Kidney epithelial cell (primary cell): ENCODE measurements around the gene LMOD1. TPM values are rescaled to one million over a fixed set of nuclear protein-coding genes. Genes with fewer than 3 reads are reported as not detected.

Experiments used
- DNase-seq: peaks from one replicate; pipeline ENCODE4 v3.0.0-alpha.2; 2010; ENCODE audit warnings: low read depth
- H3K27me3 ChIP-seq: 2 replicates; pipeline ENCODE4 v1.6.0; 2011; ENCODE audit warnings: low read length; ENCODE audit not compliant: control insufficient read depth, insufficient read depth
- H3K36me3 ChIP-seq: 2 replicates; pipeline ENCODE4 v1.5.1; 2011; ENCODE audit warnings: low read length; ENCODE audit not compliant: control insufficient read depth, insufficient read depth
- H3K4me3 ChIP-seq: 2 replicates; pipeline ENCODE4 v1.5.1; 2011; ENCODE audit warnings: low read depth, mild to moderate bottlenecking, control low read depth, low read length
- total RNA-seq: library from RNA; depleted of rRNA; stranded (reverse); fragments of >200 nt; gene quantifications from 2 replicates; pipeline ENCODE4 v1.2.3, GENCODE V29; 2015
- TF ChIP-seq, protein P1 (sequence below): IDR thresholded peaks from 2 replicates; pipeline ENCODE4 v1.5.1; 2011; ENCODE audit warnings: mild to moderate bottlenecking, moderate library complexity, low read length, control low read depth, inconsistent platforms; ENCODE audit not compliant: insufficient read depth, poor library complexity, severe bottlenecking

LMOD1 gene
- total RNA-seq, 1 donor from 2014 or later = under 0.01 TPM

DNA sequence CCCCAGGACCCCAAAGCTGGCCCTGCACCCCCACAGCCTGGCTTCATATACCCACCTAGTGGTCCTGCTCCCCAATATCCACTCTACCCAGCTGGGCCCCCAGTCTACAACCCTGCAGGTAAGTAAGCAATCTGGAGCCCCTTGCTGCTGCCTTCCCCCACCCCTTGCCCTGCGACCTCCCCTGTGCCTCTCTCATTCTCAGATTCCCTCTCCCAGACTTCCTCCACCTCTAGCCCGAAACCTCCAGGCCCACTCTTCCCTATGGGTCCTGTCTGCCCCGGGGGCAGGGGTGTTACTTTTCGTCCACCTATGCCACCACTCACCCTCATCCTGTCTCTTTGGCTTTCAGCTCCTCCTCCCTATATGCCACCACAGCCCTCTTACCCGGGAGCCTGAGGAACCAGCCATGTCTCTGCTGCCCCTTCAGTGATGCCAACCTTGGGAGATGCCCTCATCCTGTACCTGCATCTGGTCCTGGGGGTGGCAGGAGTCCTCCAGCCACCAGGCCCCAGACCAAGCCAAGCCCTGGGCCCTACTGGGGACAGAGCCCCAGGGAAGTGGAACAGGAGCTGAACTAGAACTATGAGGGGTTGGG lies 54.8 kb downstream of the LMOD1 start:
- no peak for DNase-seq
- H3K36me3 ChIP-seq = no peaks in the 10 kb centered on the region
- no peak overlapping the region for H3K4me3 ChIP-seq
- TF ChIP-seq, protein P1, sequence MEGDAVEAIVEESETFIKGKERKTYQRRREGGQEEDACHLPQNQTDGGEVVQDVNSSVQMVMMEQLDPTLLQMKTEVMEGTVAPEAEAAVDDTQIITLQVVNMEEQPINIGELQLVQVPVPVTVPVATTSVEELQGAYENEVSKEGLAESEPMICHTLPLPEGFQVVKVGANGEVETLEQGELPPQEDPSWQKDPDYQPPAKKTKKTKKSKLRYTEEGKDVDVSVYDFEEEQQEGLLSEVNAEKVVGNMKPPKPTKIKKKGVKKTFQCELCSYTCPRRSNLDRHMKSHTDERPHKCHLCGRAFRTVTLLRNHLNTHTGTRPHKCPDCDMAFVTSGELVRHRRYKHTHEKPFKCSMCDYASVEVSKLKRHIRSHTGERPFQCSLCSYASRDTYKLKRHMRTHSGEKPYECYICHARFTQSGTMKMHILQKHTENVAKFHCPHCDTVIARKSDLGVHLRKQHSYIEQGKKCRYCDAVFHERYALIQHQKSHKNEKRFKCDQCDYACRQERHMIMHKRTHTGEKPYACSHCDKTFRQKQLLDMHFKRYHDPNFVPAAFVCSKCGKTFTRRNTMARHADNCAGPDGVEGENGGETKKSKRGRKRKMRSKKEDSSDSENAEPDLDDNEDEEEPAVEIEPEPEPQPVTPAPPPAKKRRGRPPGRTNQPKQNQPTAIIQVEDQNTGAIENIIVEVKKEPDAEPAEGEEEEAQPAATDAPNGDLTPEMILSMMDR = no peak
- H3K27me3 ChIP-seq = no peaks in the 10 kb centered on the region

DNA sequence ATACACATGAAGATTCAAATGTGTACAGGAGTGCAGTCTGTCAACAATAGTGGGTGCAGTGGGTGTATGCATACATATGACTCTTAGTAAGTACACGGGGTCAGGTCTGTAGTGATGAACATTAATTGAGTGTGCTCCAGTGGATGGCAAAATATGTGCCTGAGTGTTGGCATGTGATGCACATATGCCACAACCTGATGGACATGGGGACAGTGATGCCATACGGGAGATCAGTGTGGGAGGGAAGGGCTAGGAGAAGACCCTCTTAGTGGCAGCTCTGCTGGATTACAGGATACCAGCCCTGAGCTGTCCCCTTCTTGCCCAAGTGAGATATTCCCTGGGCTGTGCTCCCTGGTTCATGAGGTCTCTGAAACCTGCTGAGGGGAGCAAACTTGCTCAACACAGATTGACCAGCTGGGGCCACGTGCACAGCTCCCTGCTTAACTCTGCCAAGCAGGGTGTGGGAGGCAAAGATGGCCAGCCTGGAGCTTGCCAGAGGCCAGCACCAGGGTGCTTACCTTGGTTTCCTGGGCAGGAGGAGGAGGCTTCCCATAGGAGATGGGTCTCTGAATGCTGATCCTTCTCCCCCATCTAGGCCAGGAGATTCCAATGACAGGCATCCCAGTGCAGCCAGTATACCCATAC lies 55.4 kb downstream of the LMOD1 start:
- TF ChIP-seq, protein P1 = no peak
- no peak overlapping the region for H3K4me3 ChIP-seq
- DNase-seq = no peak
- no peaks in the 10 kb centered on the region for H3K27me3 ChIP-seq
- no peaks in the 10 kb centered on the region for H3K36me3 ChIP-seq

DNA sequence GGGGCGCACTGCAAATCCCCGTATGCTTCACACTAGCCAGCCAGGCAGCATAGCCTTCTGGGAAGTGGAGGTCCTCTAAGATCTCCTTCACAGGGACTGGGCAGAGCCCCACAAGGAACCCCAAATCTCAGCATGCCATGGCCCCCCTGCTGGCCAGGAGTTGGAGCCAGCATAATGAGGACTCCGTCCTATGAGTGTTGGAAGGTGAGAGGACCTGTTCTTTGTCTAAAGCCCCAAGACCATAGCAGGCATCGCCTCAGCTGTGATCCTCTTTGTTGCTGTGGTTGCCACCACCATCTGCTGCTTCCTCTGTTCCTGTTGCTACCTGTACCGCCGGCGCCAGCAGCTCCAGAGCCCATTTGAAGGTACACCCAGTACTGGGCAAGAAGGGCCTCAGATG lies 56.1 kb downstream of the LMOD1 start:
- no peak overlapping the region for H3K4me3 ChIP-seq
- H3K27me3 ChIP-seq = no peaks in the 10 kb centered on the region
- no peak for DNase-seq
- no peaks in the 10 kb centered on the region for H3K36me3 ChIP-seq
- TF ChIP-seq, protein P1 = no peak

DNA sequence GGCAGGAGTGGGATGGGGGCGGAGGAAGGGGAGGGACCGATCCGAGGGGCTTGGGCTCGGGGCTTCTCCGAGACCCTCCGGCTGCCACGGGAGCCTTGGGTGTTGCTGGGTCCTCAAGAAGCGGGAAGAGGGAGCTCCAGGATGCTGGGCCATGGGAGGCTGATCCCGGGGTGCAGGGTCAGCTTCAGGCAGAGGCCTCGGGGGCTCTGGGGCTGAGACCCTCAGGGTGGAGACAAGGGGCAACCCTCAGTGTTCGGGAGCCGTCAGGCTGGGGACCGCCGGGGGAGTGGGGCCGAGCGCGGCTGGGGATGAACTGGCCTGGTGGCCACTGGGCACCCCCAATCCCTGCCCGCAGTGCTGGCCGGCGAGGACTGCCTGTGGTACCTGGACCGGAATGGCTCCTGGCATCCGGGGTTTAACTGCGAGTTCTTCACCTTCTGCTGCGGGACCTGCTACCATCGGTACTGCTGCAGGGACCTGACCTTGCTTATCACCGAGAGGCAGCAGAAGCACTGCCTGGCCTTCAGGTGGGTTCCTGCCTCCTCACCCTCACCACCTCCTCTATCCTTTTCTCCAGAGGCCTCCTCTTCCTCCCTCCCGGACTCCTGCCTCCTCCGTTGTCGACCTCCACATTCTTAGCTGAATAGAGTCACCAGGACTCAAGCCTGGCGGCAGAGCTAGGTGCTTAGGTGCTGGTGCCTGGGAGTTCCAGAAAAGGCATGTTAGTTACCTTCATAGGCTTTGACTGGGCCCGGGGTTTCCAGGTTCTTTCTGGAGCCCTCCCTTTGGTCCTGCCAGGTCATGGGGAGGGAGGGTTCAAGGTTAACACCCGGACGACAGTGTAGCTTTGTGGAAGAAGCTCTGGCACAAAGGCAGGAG lies 57.0 kb downstream of the LMOD1 start:
- no peak for DNase-seq
- H3K4me3 ChIP-seq = peak overlapping the region; percentile 59
- TF ChIP-seq, protein P1 = no peak
- H3K36me3 ChIP-seq = no peaks in the 10 kb centered on the region
- no peaks in the 10 kb centered on the region for H3K27me3 ChIP-seq

DNA sequence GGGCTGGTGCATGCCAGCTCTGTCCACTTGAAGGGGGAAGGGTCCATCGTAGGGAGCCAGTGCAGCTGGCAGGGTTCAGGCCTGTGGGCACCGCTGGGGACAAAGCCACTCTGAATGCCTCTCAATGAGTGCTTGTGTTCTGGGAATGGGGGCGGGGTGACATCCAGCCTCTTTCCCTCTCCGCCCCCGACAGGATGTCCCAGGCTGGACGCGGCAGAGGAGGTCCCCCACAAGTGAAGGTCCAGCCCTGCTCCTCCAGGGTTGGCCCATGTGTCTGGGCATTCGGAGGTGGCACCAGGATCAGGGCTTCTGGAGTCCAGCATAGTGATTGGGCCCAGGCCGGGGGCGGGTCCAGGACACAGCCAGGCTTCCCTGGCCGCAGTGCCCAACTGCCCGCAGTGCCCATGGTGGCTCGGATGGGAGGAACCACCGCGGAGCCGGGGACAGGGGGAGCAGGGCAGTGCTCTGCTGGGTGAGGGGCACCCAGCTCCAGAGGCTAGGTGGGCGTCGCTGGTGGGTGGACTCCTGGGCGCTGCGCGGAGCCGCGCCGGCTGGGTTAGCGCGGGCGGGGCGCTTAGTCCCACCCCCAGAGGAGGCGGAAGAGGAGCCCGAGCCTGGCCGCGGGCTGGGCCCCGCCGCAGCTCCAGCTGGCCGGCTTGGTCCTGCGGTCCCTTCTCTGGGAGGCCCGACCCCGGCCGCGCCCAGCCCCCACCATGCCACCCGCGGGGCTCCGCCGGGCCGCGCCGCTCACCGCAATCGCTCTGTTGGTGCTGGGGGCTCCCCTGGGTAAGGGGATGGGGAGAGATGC lies 57.9 kb downstream of the LMOD1 start, which contains the start of gene SHISA4:
TSS of gene SHISA4 (plus strand) at position 617 of the 808 bp plus-strand sequence. CDS start at position 714, 97 bp downstream.
- no peak for DNase-seq
- H3K4me3 ChIP-seq = peak within 1 kb of the TSS; percentile 59
- H3K36me3 ChIP-seq = no peaks in the 10 kb centered on the region
- TF ChIP-seq, protein P1 = no peak
- H3K27me3 ChIP-seq = no peaks in the 10 kb centered on the region
